ENCODE data around the gene ATG2A.

ATG2A gene

DNA sequence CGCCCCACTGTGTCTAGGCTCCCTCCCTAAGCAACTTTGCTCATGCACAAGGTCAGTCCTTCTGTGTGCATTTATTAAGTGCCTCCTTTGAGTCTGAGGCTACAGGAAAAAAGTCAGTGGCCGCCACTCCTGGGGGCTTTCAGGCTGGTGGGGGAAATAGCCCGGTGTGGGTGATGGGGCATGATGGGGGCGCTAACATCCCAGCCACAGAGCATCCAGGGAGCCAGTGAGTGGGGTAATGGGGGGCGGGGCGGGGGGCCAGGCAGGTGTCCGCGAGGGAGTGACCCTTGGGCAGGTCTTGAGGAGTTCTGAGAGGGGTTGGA lies 28.6 kb downstream of the ATG2A start:
- TF ChIP-seq, protein P1, sequence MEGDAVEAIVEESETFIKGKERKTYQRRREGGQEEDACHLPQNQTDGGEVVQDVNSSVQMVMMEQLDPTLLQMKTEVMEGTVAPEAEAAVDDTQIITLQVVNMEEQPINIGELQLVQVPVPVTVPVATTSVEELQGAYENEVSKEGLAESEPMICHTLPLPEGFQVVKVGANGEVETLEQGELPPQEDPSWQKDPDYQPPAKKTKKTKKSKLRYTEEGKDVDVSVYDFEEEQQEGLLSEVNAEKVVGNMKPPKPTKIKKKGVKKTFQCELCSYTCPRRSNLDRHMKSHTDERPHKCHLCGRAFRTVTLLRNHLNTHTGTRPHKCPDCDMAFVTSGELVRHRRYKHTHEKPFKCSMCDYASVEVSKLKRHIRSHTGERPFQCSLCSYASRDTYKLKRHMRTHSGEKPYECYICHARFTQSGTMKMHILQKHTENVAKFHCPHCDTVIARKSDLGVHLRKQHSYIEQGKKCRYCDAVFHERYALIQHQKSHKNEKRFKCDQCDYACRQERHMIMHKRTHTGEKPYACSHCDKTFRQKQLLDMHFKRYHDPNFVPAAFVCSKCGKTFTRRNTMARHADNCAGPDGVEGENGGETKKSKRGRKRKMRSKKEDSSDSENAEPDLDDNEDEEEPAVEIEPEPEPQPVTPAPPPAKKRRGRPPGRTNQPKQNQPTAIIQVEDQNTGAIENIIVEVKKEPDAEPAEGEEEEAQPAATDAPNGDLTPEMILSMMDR (conservative IDR thresholded peaks at IDR 0.05): no peak
- H3K27ac ChIP-seq: no peak overlapping the region

DNA sequence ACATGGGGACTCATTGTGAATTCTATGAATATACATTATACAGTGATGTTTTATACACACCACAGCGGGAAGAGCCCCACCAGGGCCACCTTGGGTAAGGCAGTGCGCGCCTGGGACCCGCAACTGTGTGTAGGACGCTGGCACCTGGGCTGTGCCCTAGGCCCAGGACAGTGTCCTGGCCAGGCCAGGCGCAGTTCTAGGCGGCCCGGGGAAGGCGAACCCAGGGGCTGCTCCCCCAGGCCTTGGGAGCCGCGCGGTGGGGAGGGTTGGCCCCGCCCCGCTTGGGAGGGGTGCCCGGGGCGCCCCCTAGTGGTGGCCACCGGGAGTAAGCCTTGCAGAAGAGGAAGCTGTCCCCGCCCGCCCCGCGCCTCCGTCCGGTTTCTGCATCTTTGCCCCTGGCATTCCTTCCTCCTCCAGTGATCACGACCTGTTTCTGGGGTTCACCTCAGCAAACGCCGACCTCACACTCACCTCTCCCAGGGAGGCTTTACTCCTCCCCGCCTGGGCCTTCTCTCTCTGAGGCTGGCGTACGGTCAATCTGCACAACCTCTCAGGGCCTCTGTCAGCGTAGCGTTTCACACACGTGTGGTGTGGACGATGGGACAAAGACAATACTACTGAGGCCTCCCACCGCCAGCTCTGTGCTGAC lies 29.1 kb downstream of the ATG2A start:
- TF ChIP-seq, protein P1 (conservative IDR thresholded peaks at IDR 0.05): peak; percentile 98
- H3K27ac ChIP-seq: no peak overlapping the region

DNA sequence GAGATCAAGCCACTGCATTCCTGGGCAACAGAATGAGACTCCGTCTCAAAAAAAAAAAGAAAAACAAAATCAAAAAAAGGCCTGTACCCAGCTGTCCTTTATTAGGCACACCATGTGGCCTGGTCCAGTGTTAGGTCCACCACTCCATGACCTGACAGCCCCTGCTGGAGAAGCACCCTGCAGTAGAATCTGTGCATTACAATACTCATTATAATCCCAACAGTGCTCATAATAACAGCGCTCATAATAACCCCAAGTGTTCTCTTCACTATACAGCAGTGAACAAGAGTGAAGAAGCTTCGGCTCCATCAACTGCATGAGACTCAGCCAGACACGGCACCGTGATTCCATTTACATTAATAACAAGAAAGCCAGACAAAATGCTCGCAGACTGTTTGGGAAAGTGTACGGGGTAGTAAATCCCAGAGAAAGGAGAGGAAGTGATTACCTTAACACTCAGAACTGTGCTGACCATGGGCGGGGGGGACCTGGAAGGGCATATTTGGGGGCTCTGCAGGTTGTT lies 29.7 kb downstream of the ATG2A start:
- no peak overlapping the region for H3K27ac ChIP-seq
- TF ChIP-seq, protein P1 (conservative IDR thresholded peaks at IDR 0.05): no peak

DNA sequence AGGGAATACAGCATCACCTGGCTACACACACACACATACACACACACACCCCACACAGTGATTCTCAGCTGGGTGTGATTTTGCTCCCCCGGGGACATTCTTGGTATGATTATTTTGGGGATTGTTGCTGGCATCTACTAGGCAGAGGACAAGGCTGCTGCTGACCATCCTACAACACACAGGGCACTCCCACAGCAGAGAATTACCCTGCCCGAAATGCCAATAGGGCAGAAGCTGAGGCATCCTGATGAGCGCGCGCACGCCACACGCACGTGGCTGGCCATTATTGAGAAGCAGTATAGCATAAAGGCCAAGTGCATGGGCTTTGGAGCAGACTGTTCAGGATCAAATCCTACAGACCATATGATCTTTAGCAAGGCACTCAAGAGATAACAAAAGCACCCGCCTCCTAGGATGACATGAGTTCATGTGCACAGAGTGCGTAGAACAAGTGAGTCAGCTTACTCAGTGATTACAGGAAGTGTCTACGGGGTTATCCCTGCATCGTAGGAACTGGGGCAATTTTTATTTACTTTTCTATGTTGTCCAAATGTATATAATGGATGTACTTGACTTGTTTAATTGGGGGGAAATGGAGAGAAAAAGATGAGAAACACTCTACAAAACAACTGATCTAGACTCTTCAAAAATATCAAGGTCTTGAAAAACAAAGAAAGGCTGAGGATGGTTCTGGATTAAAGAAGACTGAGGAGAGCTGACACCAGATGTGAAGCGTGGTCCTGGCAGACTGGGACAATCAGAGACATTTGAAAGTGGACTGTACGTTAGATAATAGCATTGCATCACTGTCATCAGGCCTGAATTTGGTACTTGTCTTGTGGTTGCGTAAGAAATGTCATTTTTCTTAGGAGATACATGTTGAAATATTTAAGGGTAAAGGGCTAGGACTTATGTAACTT lies 31.4 kb downstream of the ATG2A start:
- TF ChIP-seq, protein P1 (conservative IDR thresholded peaks at IDR 0.05): no peak
- no peak overlapping the region for H3K27ac ChIP-seq

DNA sequence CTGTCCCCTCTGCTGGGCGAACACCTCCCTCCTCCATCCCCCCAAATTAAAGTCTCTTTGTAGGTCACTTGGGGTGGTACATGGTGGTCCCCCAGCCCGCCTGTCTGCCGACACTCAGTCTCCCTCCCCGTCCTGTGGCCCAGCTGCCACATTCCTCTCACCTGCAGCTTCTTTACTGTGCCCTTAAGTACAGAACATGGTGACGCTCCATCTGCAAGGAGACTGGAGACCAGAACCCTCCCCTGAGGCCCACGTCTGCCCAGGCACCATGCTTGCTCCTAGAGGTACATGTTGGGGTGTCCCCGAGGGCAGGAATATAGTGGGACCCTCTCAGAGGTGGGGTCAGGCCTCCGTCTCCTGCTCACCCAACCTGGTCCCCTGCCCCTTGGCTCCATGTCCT lies 33.0 kb downstream of the ATG2A start:
- H3K27ac ChIP-seq: no peak overlapping the region
- TF ChIP-seq, protein P1 (conservative IDR thresholded peaks at IDR 0.05): no peak

DNA sequence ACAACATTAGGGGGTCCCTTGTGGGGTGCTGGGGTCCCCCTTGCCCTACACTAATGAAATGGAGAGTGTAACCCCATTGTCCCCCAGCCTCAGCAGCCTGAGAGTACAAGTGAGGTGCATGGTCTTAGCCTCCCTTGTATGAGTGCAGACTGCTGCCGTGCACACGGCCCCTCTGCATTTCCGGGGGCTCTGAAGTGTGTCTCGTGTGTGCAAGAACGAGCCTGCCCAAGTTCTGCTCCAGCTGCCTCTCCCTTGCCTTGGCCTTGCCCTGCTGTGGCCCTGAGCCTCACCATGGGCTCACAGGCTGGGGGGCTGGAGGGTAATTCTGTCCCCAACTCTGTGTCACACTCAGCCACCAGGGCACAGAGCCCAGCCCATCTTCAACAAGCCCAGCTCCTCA lies 33.4 kb downstream of the ATG2A start:
- H3K27ac ChIP-seq: no peak overlapping the region
- TF ChIP-seq, protein P1 (conservative IDR thresholded peaks at IDR 0.05): no peak

DNA sequence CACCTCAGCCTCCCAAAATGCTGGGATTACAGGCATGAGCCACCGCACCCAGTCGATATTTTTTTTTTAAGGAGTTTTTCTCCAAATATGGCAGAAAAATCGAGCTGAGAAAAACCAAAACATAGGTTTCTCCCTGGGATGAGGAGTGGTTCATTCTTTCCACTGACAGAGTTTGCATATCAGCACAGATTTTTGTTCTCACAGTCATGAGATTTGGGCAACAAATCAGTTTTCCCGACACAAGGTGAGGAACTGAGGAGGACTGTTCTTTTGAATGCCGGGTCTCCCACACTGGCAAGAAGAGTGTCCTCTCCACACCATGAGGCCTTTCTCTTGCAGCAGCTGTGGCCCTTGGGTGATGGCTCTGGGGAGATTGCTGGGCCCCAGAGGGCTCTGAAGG lies 34.8 kb downstream of the ATG2A start:
- TF ChIP-seq, protein P1 (conservative IDR thresholded peaks at IDR 0.05): no peak
- no peak overlapping the region for H3K27ac ChIP-seq

Data from VCaP (cell line).